Measurements from ENCODE around the gene TSPAN13.

GRCh38 chr7:16770657-16771329 is 17.2 kb downstream of the TSPAN13 start:
- TF ChIP-seq CTCF (IDR thresholded peaks at IDR 0.05) (no peak), POLR2A (IDR thresholded peaks at IDR 0.05) (no peak)
